Measurements from ENCODE around the gene TLR2. TPM values are rescaled to one million over a fixed set of nuclear protein-coding genes. Genes with fewer than 3 reads are reported as not detected.

TLR2 gene
- polyA plus RNA-seq (ENCODE audit: insufficient read length in 4 of 4), result 1 to 10 TPM; 5.2 to 6.4 (median 5.9) TPM

GRCh38 chr4:153684182-153684970 lies at the start of gene TLR2:
Gene TLR2, plus strand, starts transcription at chr4:153684280. Its CDS starts 18,628 bp downstream, at chr4:153702908.
- DNase-seq (ENCODE audit: low read depth in 4 of 4, low spot score in 3 of 4), result peak in 2 of 4 donors; percentile 3 to 37

- DNase-seq (ENCODE audit: low read depth in 4 of 4, low spot score in 3 of 4), result no peak
Observed at GRCh38 chr4:153634738-153635353, 49.2 kb upstream of the TLR2 start.

GRCh38 chr4:153635846-153636245 lies 48.2 kb upstream of the TLR2 start:
- no peak for DNase-seq (ENCODE audit: low read depth in 4 of 4, low spot score in 3 of 4)

- no peak for DNase-seq (ENCODE audit: low read depth in 4 of 4, low spot score in 3 of 4)
Observed at GRCh38 chr4:153637201-153637600, 46.9 kb upstream of the TLR2 start.

GRCh38 chr4:153638011-153638410 lies 46.1 kb upstream of the TLR2 start:
- no peak for DNase-seq (ENCODE audit: low read depth in 4 of 4, low spot score in 3 of 4)

- no peak for DNase-seq (ENCODE audit: low read depth in 4 of 4, low spot score in 3 of 4)
Observed at GRCh38 chr4:153638999-153639398, 45.1 kb upstream of the TLR2 start.

- no peak for DNase-seq (ENCODE audit: low read depth in 4 of 4, low spot score in 3 of 4)
Observed at GRCh38 chr4:153639833-153640802, 44.0 kb upstream of the TLR2 start.

GRCh38 chr4:153641532-153641931 lies 42.5 kb upstream of the TLR2 start:
- no peak for DNase-seq (ENCODE audit: low read depth in 4 of 4, low spot score in 3 of 4)

- DNase-seq (ENCODE audit: low read depth in 4 of 4, low spot score in 3 of 4), result no peak
Observed at GRCh38 chr4:153643406-153644383, 40.4 kb upstream of the TLR2 start.

- DNase-seq (ENCODE audit: low read depth in 4 of 4, low spot score in 3 of 4), result no peak
Observed at GRCh38 chr4:153645183-153645582, 38.9 kb upstream of the TLR2 start.

GRCh38 chr4:153646261-153646660 lies 37.8 kb upstream of the TLR2 start:
- DNase-seq (ENCODE audit: low read depth in 4 of 4, low spot score in 3 of 4), result no peak

- DNase-seq (ENCODE audit: low read depth in 4 of 4, low spot score in 3 of 4), result no peak
Observed at GRCh38 chr4:153646978-153647377, 37.1 kb upstream of the TLR2 start.

GRCh38 chr4:153647975-153648374 lies 36.1 kb upstream of the TLR2 start:
- DNase-seq (ENCODE audit: low read depth in 4 of 4, low spot score in 3 of 4), result no peak

- DNase-seq (ENCODE audit: low read depth in 4 of 4, low spot score in 3 of 4), result no peak
Observed at GRCh38 chr4:153649572-153649991, 34.5 kb upstream of the TLR2 start.

GRCh38 chr4:153651116-153651515 lies 33.0 kb upstream of the TLR2 start:
- DNase-seq (ENCODE audit: low read depth in 4 of 4, low spot score in 3 of 4), result no peak

- no peak for DNase-seq (ENCODE audit: low read depth in 4 of 4, low spot score in 3 of 4)
Observed at GRCh38 chr4:153651587-153651986, 32.5 kb upstream of the TLR2 start.

- no peak for DNase-seq (ENCODE audit: low read depth in 4 of 4, low spot score in 3 of 4)
Observed at GRCh38 chr4:153652051-153652784, 31.9 kb upstream of the TLR2 start.

- DNase-seq (ENCODE audit: low read depth in 4 of 4, low spot score in 3 of 4), result no peak
Observed at GRCh38 chr4:153655002-153655541, 29.0 kb upstream of the TLR2 start.

- no peak for DNase-seq (ENCODE audit: low read depth in 4 of 4, low spot score in 3 of 4)
Observed at GRCh38 chr4:153655928-153656327, 28.2 kb upstream of the TLR2 start.
